Osteocyte (in vitro differentiated cells): ENCODE results near the gene PSMD6. TPM values are rescaled to one million over a fixed set of nuclear protein-coding genes. Genes with fewer than 3 reads are reported as not detected.

Experiments used
- DNase-seq: peaks from one replicate; pipeline ENCODE4 v3.0.0; 2021; ENCODE audit warnings: mixed read lengths; ENCODE audit not compliant: unreplicated experiment; ENCODE audit errors: extremely low spot score
- H3K27ac Mint-ChIP-seq: one replicate; pipeline ENCODE4 v1.8.0; 2021; ENCODE audit warnings: mild to moderate bottlenecking, mixed read lengths; ENCODE audit not compliant: unreplicated experiment
- H3K27me3 Mint-ChIP-seq: one replicate; pipeline ENCODE4 v1.8.0; 2021; ENCODE audit warnings: mixed read lengths; ENCODE audit not compliant: unreplicated experiment
- H3K36me3 Mint-ChIP-seq: one replicate; pipeline ENCODE4 v1.8.0; 2021; ENCODE audit warnings: mixed read lengths; ENCODE audit not compliant: unreplicated experiment
- H3K4me1 Mint-ChIP-seq: one replicate; pipeline ENCODE4 v1.8.0; 2021; ENCODE audit warnings: mixed read lengths; ENCODE audit not compliant: unreplicated experiment
- H3K4me3 Mint-ChIP-seq: one replicate; pipeline ENCODE4 v1.8.0; 2021; ENCODE audit warnings: mild to moderate bottlenecking, moderate library complexity, mixed read lengths; ENCODE audit not compliant: unreplicated experiment
- H3K9me3 Mint-ChIP-seq: one replicate; pipeline ENCODE4 v1.8.0; 2021; ENCODE audit warnings: mixed read lengths; ENCODE audit not compliant: unreplicated experiment
- CTCF ChIP-seq: fragments of 200-600 bp; sonication (generic); IDR thresholded peaks from 2 replicates; pipeline ENCODE4 v1.5.0; 2021; ENCODE audit warnings: antibody characterized with exemption, mild to moderate bottlenecking, moderate library complexity
- total RNA-seq: library from RNA; stranded (reverse); gene quantifications from 2 replicates; pipeline ENCODE4 v1.2.1, GENCODE V29; 2021

Gene PSMD6
- total RNA-seq, 1 donor from 2014 or later = 72.6 TPM

- H3K4me3 Mint-ChIP-seq = no peak overlapping the region
- TF ChIP-seq CTCF = no peak
- no peaks in the 10 kb centered on the region for H3K36me3 Mint-ChIP-seq
- DNase-seq = no peak
- H3K27me3 Mint-ChIP-seq = no peaks in the 10 kb centered on the region
- no peaks in the 10 kb centered on the region for H3K4me1 Mint-ChIP-seq
- no peak overlapping the region for H3K27ac Mint-ChIP-seq
- H3K9me3 Mint-ChIP-seq = no peaks in the 10 kb centered on the region
Measured at GRCh38 chr3:64053117-64053516, 29.8 kb upstream of the PSMD6 start.

- H3K27me3 Mint-ChIP-seq = no peaks in the 10 kb centered on the region
- peaks cover 4% of the 10 kb centered on the region for H3K4me1 Mint-ChIP-seq
- no peaks in the 10 kb centered on the region for H3K9me3 Mint-ChIP-seq
- H3K4me3 Mint-ChIP-seq = no peak overlapping the region
- no peak for DNase-seq
- no peak overlapping the region for H3K27ac Mint-ChIP-seq
- TF ChIP-seq CTCF = no peak
- no peaks in the 10 kb centered on the region for H3K36me3 Mint-ChIP-seq
Measured at GRCh38 chr3:64049832-64050231, 26.5 kb upstream of the PSMD6 start.

GRCh38 chr3:64049136-64049535 is 25.8 kb upstream of the PSMD6 start:
- TF ChIP-seq CTCF = no peak
- no peak for DNase-seq
- Mint-ChIP-seq H3K4me3 (no peak overlapping the region), H3K27me3 (no peaks in the 10 kb centered on the region), H3K9me3 (no peaks in the 10 kb centered on the region), H3K27ac (no peak overlapping the region), H3K4me1 (peaks cover 4% of the 10 kb centered on the region), H3K36me3 (no peaks in the 10 kb centered on the region)

- no peak overlapping the region for H3K4me3 Mint-ChIP-seq
Measured at GRCh38 chr3:64048631-64049061, 25.4 kb upstream of the PSMD6 start.

GRCh38 chr3:64047787-64048186 is 24.5 kb upstream of the PSMD6 start:
- Mint-ChIP-seq H3K4me3 (no peak overlapping the region), H3K27ac (peak overlapping the region; percentile 56), H3K36me3 (no peaks in the 10 kb centered on the region), H3K4me1 (peaks cover 4% of the 10 kb centered on the region), H3K9me3 (no peaks in the 10 kb centered on the region), H3K27me3 (no peaks in the 10 kb centered on the region)
- no peak for TF ChIP-seq CTCF
- no peak for DNase-seq

More at GRCh38 chr3:64048631-64049061, 25.4 kb upstream of the PSMD6 start:
- H3K27ac Mint-ChIP-seq = no peak overlapping the region
- H3K4me1 Mint-ChIP-seq = peaks cover 4% of the 10 kb centered on the region
- DNase-seq = no peak
- no peak for TF ChIP-seq CTCF
- no peaks in the 10 kb centered on the region for H3K9me3 Mint-ChIP-seq
- no peaks in the 10 kb centered on the region for H3K36me3 Mint-ChIP-seq
- H3K27me3 Mint-ChIP-seq = no peaks in the 10 kb centered on the region
